Ishikawa (cell line): Measurements from ENCODE around the gene TMEM79.

Experiments
- CREB1 ChIP-seq: IDR thresholded peaks from 2 replicates; pipeline ENCODE4 v1.6.1; 2012; ENCODE audit warnings: low read depth
- EGR1 ChIP-seq: IDR thresholded peaks from 2 replicates; pipeline ENCODE4 v1.6.1; 2012
- EP300 ChIP-seq: IDR thresholded peaks from 2 replicates; pipeline ENCODE4 v1.6.1; 2012; ENCODE audit warnings: borderline replicate concordance
- RAD21 ChIP-seq: IDR thresholded peaks from 2 replicates; pipeline ENCODE4 v1.6.1; 2012; ENCODE audit warnings: low read depth
- TAF1 ChIP-seq: IDR thresholded peaks from 2 replicates; pipeline ENCODE4 v1.6.1; 2012; ENCODE audit warnings: low read depth, mild to moderate bottlenecking
- YY1 ChIP-seq: IDR thresholded peaks from 2 replicates; pipeline ENCODE4 v1.6.1; 2012; ENCODE audit warnings: low read depth
- ZBTB7A ChIP-seq: IDR thresholded peaks from 2 replicates; pipeline ENCODE4 v1.6.1; 2012; ENCODE audit warnings: low read depth
- TF ChIP-seq, protein P1 (sequence below): IDR thresholded peaks from 2 replicates; pipeline ENCODE4 v1.6.1; 2012; ENCODE audit warnings: low read depth, mild to moderate bottlenecking

DNA sequence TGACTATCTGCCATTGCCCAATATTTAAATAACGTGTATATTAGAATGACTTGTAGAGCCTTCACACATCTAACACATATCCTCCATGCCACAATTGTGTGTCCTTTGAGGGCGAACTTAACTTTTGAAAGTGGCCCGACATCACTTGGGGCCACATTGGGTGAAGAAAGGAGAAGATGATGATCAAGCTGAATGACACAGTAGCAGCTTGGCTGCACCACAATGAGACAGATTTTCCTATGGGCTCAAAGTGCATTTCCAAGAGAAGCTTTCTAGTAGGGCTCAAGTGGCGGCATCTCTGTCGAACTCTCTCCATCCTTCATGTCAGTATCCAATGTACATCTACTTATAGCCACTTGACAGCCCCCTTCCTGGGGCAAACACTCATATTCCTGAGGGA is 45.9 kb upstream of the TMEM79 start:
- TF ChIP-seq EGR1 (no peak), EP300 (no peak), RAD21 (no peak), CREB1 (no peak), TAF1 (no peak), YY1 (no peak), ZBTB7A (no peak)
- TF ChIP-seq, protein P1, sequence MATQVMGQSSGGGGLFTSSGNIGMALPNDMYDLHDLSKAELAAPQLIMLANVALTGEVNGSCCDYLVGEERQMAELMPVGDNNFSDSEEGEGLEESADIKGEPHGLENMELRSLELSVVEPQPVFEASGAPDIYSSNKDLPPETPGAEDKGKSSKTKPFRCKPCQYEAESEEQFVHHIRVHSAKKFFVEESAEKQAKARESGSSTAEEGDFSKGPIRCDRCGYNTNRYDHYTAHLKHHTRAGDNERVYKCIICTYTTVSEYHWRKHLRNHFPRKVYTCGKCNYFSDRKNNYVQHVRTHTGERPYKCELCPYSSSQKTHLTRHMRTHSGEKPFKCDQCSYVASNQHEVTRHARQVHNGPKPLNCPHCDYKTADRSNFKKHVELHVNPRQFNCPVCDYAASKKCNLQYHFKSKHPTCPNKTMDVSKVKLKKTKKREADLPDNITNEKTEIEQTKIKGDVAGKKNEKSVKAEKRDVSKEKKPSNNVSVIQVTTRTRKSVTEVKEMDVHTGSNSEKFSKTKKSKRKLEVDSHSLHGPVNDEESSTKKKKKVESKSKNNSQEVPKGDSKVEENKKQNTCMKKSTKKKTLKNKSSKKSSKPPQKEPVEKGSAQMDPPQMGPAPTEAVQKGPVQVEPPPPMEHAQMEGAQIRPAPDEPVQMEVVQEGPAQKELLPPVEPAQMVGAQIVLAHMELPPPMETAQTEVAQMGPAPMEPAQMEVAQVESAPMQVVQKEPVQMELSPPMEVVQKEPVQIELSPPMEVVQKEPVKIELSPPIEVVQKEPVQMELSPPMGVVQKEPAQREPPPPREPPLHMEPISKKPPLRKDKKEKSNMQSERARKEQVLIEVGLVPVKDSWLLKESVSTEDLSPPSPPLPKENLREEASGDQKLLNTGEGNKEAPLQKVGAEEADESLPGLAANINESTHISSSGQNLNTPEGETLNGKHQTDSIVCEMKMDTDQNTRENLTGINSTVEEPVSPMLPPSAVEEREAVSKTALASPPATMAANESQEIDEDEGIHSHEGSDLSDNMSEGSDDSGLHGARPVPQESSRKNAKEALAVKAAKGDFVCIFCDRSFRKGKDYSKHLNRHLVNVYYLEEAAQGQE = no peak
